Uterus (tissue), 4 donors: ENCODE measurements around the gene SIAH2. TPM values are rescaled to one million over a fixed set of nuclear protein-coding genes. Genes with fewer than 3 reads are reported as not detected.

Experiments
- DNase-seq, 2 donors: peaks; one replicate each; pipeline ENCODE4 v3.0.0-alpha.2; 2019 to 2020
- H3K27ac ChIP-seq, 2 donors: fragments of 200-600 bp; sonication (generic); 1 replicate in 1 of 2; 2 replicates in 1 of 2; pipeline ENCODE4 v1.5.1; 2016 to 2018
- H3K27me3 ChIP-seq, 2 donors: fragments of 200-600 bp; sonication (generic); one replicate each; pipeline ENCODE4 v1.5.1; 2018 to 2019; ENCODE audit warnings: control low read depth in 1 of 2
- H3K36me3 ChIP-seq, 2 donors: fragments of 200-600 bp; sonication (generic); one replicate each; pipeline ENCODE4 v1.5.1; 2019; ENCODE audit warnings: control low read depth in 1 of 2
- H3K4me1 ChIP-seq, 2 donors: fragments of 200-600 bp; sonication (generic); one replicate each; pipeline ENCODE4 v1.5.1; 2018 to 2019; ENCODE audit warnings: control low read depth in 1 of 2
- H3K4me3 ChIP-seq, 2 donors: fragments of 200-600 bp; sonication (generic); 1 replicate in 1 of 2; 2 replicates in 1 of 2; pipeline ENCODE4 v1.5.1; 2018 to 2019; ENCODE audit warnings: mild to moderate bottlenecking in 1 of 2
- H3K9me3 ChIP-seq, 2 donors: fragments of 200-600 bp; sonication (generic); one replicate each; pipeline ENCODE4 v1.5.1; 2019; ENCODE audit warnings: control low read depth in 1 of 2
- CTCF ChIP-seq, 4 experiments: fragments of 200-600 bp in 2 of 4; fragments of 450-650 bp in 2 of 4; sonication (generic) in 2 of 4; IDR thresholded peaks; one replicate each; pipeline ENCODE4 v1.5.1; 2016 to 2019; ENCODE audit warnings: antibody characterized with exemption in 4 of 4, mild to moderate bottlenecking in 2 of 4, moderate library complexity in 1 of 4
- POLR2A ChIP-seq, 2 donors: fragments of 450-650 bp; IDR thresholded peaks; one replicate each; pipeline ENCODE4 v1.6.1; 2016; ENCODE audit warnings: antibody characterized with exemption in 2 of 2, mild to moderate bottlenecking in 1 of 2, moderate library complexity in 1 of 2
- intact Hi-C: fragments of 100-400 bp; cut with DNase I; formaldehyde crosslinking; loops from one replicate; pipeline ENCODE4 v1.15.1; 2023; ENCODE audit warnings: low total_unique reads
- total RNA-seq, 4 donors: library from RNA; depleted of rRNA in 3 of 4; stranded (reverse); fragments of >200 nt in 3 of 4; gene quantifications; one replicate each; pipeline versions ENCODE4 v1.1.0 to v1.2.4, GENCODE V29; 2014 to 2023
- donor health status: DM: yes; HTN: yes; CAD: no.

Gene SIAH2
- total RNA-seq, 4 donors from 2014 or later, result 25.4 to 63.8 (median 43.6) TPM

- H3K9me3 ChIP-seq, result no peaks in the 10 kb centered on the region
- TF ChIP-seq CTCF (IDR thresholded peaks at IDR 0.05) (no peak), POLR2A (IDR thresholded peaks at IDR 0.05) (no peak)
- H3K36me3 ChIP-seq, result no peaks in the 10 kb centered on the region
- intact Hi-C loops, result no loop called here
- no peak for DNase-seq
- peaks cover 0 to 7% of the 10 kb centered on the region in 2 donors for H3K4me1 ChIP-seq
- no peaks in the 10 kb centered on the region for H3K27me3 ChIP-seq
- no peak overlapping the region for H3K4me3 ChIP-seq
- H3K27ac ChIP-seq, result peak overlapping the region in 1 of 2 donors; percentile 5
These were observed 20.8 kb downstream of the SIAH2 start for GRCh38 chr3:150742141-150742523.

- intact Hi-C loops, result no loop called here
- no peak overlapping the region for H3K4me3 ChIP-seq
- no peaks in the 10 kb centered on the region for H3K27me3 ChIP-seq
- H3K9me3 ChIP-seq, result no peaks in the 10 kb centered on the region
- H3K27ac ChIP-seq, result no peak overlapping the region
- DNase-seq, result no peak
- peaks cover 0 to 4% of the 10 kb centered on the region in 2 donors for H3K4me1 ChIP-seq
- no peaks in the 10 kb centered on the region for H3K36me3 ChIP-seq
- TF ChIP-seq CTCF (IDR thresholded peaks at IDR 0.05) (no peak), POLR2A (IDR thresholded peaks at IDR 0.05) (no peak)
These were observed 21.4 kb downstream of the SIAH2 start for GRCh38 chr3:150741497-150742140.

GRCh38 chr3:150740733-150741496 is 22.1 kb downstream of the SIAH2 start:
- no peak overlapping the region for H3K27ac ChIP-seq
- no peak for TF ChIP-seq CTCF (IDR thresholded peaks at IDR 0.05)
- no peak for TF ChIP-seq POLR2A (IDR thresholded peaks at IDR 0.05)
- no peaks in the 10 kb centered on the region for H3K4me1 ChIP-seq
- intact Hi-C loops, result no loop called here
- no peaks in the 10 kb centered on the region for H3K9me3 ChIP-seq
- H3K36me3 ChIP-seq, result no peaks in the 10 kb centered on the region
- no peak overlapping the region for H3K4me3 ChIP-seq
- no peaks in the 10 kb centered on the region for H3K27me3 ChIP-seq
- no peak for DNase-seq

- H3K36me3 ChIP-seq, result no peaks in the 10 kb centered on the region
- H3K27me3 ChIP-seq, result no peaks in the 10 kb centered on the region
- no peak for DNase-seq
- no peak overlapping the region for H3K4me3 ChIP-seq
- TF ChIP-seq POLR2A (IDR thresholded peaks at IDR 0.05), result no peak
- TF ChIP-seq CTCF (IDR thresholded peaks at IDR 0.05), result no peak
- intact Hi-C loops, result no loop called here
- no peaks in the 10 kb centered on the region for H3K4me1 ChIP-seq
- H3K9me3 ChIP-seq, result no peaks in the 10 kb centered on the region
- no peak overlapping the region for H3K27ac ChIP-seq
These were observed 22.9 kb downstream of the SIAH2 start for GRCh38 chr3:150739877-150740645.
